Erythroblast (primary cell): ENCODE results near the gene PSKH1.

Source experiments
- GATA1 ChIP-seq: IDR thresholded peaks from 2 replicates; pipeline ENCODE4 v1.6.1; 2011; ENCODE audit warnings: low read depth, mild to moderate bottlenecking, control low read depth, low read length, moderate library complexity
- POLR2A ChIP-seq: IDR thresholded peaks from 2 replicates; pipeline ENCODE4 v1.6.1; 2011; ENCODE audit warnings: mild to moderate bottlenecking, low read length

DNA sequence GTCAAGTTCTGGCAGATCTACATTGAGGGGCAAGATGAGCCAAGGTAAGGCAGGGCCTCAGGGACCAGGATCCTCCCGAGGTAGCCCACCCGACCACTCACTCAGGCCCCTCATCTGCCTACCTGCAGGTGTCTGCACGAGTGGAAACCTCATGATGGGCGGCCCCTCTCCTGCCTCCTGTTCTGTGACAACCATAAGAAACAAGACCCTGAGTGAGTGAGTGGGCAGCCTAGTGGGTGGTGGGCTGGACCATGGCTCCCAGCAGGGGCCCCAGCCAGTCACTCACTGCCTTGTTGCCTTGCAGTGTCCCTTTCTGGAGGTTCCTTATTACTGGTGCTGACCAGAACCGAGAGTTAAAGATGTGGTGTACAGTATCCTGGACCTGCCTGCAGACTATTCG, 14.8 kb upstream of the PSKH1 start:
- TF ChIP-seq POLR2A (no peak), GATA1 (no peak)
